ENCODE measurements around the gene PTPN13.

GRCh38 chr4:86759298-86759697, 165.2 kb downstream of the PTPN13 start:
- no peak for TF ChIP-seq INSM2 (tag by site-specific recombination; IDR thresholded peaks at IDR 0.05)
- TF ChIP-seq, protein P1, sequence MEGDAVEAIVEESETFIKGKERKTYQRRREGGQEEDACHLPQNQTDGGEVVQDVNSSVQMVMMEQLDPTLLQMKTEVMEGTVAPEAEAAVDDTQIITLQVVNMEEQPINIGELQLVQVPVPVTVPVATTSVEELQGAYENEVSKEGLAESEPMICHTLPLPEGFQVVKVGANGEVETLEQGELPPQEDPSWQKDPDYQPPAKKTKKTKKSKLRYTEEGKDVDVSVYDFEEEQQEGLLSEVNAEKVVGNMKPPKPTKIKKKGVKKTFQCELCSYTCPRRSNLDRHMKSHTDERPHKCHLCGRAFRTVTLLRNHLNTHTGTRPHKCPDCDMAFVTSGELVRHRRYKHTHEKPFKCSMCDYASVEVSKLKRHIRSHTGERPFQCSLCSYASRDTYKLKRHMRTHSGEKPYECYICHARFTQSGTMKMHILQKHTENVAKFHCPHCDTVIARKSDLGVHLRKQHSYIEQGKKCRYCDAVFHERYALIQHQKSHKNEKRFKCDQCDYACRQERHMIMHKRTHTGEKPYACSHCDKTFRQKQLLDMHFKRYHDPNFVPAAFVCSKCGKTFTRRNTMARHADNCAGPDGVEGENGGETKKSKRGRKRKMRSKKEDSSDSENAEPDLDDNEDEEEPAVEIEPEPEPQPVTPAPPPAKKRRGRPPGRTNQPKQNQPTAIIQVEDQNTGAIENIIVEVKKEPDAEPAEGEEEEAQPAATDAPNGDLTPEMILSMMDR (tag by site-specific recombination; IDR thresholded peaks at IDR 0.05), result no peak
- TF ChIP-seq ZNF341 (tag by site-specific recombination; IDR thresholded peaks at IDR 0.05; ENCODE audit: low read depth), result no peak
- TF ChIP-seq ZNF202 (tag by site-specific recombination; IDR thresholded peaks at IDR 0.05; ENCODE audit: borderline replicate concordance), result no peak
- TF ChIP-seq ZNF513 (tag by site-specific recombination; IDR thresholded peaks at IDR 0.05), result no peak
